HCT116 (cell line): ENCODE measurements around the gene GREM2. TPM values are rescaled to one million over a fixed set of nuclear protein-coding genes. Genes with fewer than 3 reads are reported as not detected.

Experiments used
- ATAC-seq: fragments of 200-7000 bp; cut with Tn5 transposase; 2 replicates; pipeline ENCODE4 v1.9.1; 2020; ENCODE audit warnings: mild to moderate bottlenecking, moderate library complexity
- BruUV-seq: library from RNA; stranded (reverse); fragments of 400-500 nt; replicated peaks from 2 replicates; lab custom pipeline; 2021; lab: Mats Ljungman, UMichigan
- CTCF ChIA-PET: fragments of 300-600 bp; sonication (Branson Sonifier 250); formaldehyde crosslinking; loops from one replicate; lab custom pipeline; 2021; ENCODE audit warnings: antibody characterized with exemption; lab: Charles Lee
- POLR2A ChIA-PET: fragments of 300-600, 350-600 bp; sonication (Branson Sonifier 250); formaldehyde crosslinking; loops from one replicate; lab custom pipeline; 2021; ENCODE audit warnings: antibody characterized with exemption; lab: Charles Lee
- RAD21 ChIA-PET, 2 experiments: fragments of 300-600 bp; sonication (Branson Sonifier 250); formaldehyde crosslinking; loops; one replicate each; lab custom pipeline; 2023; ENCODE audit warnings: low total read pairs in 2 of 2; ENCODE audit not compliant: uncharacterized antibody in 2 of 2, unreplicated experiment in 2 of 2, low non-redundant PET in 1 of 2; lab: Charles Lee
- DNase-seq: peaks from one replicate; pipeline ENCODE4 v3.0.0-alpha.2; 2010; ENCODE audit warnings: low read depth, low spot score
- H2AFZ ChIP-seq: fragments of 200-600 bp; shearing (Covaris generic), sonication (generic); 2 replicates; pipeline ENCODE4 v1.6.1; 2017; ENCODE audit warnings: low read depth, mixed run types, mixed read lengths, antibody characterized with exemption, low read length; ENCODE audit not compliant: poor library complexity, severe bottlenecking
- H3K27ac ChIP-seq: 2 replicates; pipeline ENCODE4 v1.5.1; 2012; ENCODE audit warnings: low read depth, low read length
- H3K27me3 ChIP-seq: fragments of 200-600 bp; sonication (generic); 2 replicates; pipeline ENCODE4 v1.6.1; 2016; ENCODE audit warnings: mixed run types, low read length, mixed read lengths; ENCODE audit not compliant: insufficient read depth
- H3K36me3 ChIP-seq, 2 experiments: fragments of 200-500 bp in 1 of 2; fragments of 200-600 bp in 1 of 2; sonication (Bioruptor generic) in 1 of 2; sonication (generic) in 1 of 2; 2 replicates each; pipeline versions ENCODE4 v1.5.1 to v1.6.1; 2014 to 2016; ENCODE audit warnings: low read length in 2 of 2, inconsistent platforms in 1 of 2, mixed read lengths in 1 of 2, mixed run types in 1 of 2; ENCODE audit not compliant: insufficient read depth in 2 of 2, control insufficient read depth in 1 of 2
- H3K4me1 ChIP-seq, 2 experiments: fragments of 200-600 bp in 1 of 2; sonication (generic) in 1 of 2; 2 replicates each; pipeline versions ENCODE4 v1.5.1 to v1.6.1; 2012 to 2017; ENCODE audit warnings: low read length in 2 of 2, inconsistent platforms in 1 of 2, mild to moderate bottlenecking in 1 of 2, mixed read lengths in 1 of 2, mixed run types in 1 of 2, moderate library complexity in 1 of 2; ENCODE audit not compliant: insufficient read depth in 2 of 2, control insufficient read depth in 1 of 2
- H3K4me2 ChIP-seq: fragments of 200-600 bp; sonication (generic); 2 replicates; pipeline ENCODE4 v1.6.1; 2017; ENCODE audit warnings: mixed run types, low read length, mixed read lengths
- H3K4me3 ChIP-seq, 2 experiments: fragments of 200-600 bp in 1 of 2; sonication (generic) in 1 of 2; replicated peaks in 1 of 2; 2 replicates each; pipeline ENCODE4 v1.5.1; 2011 to 2016; ENCODE audit warnings: low read length in 2 of 2, control low read depth in 1 of 2, low read depth in 1 of 2, mild to moderate bottlenecking in 1 of 2, mixed read lengths in 1 of 2, mixed run types in 1 of 2
- H3K79me2 ChIP-seq: fragments of 200-600 bp; sonication (generic); 2 replicates; pipeline ENCODE4 v1.6.1; 2017; ENCODE audit warnings: mild to moderate bottlenecking, mixed run types, low read length, moderate library complexity, mixed read lengths; ENCODE audit not compliant: insufficient read depth
- H3K9ac ChIP-seq: fragments of 200-600 bp; sonication (generic); 2 replicates; pipeline ENCODE4 v1.6.1; 2016; ENCODE audit warnings: low read length, mixed read lengths
- H3K9me2 ChIP-seq: fragments of 200-600 bp; sonication (generic), shearing (Covaris generic); 2 replicates; pipeline ENCODE4 v1.6.1; 2017; ENCODE audit warnings: mixed run types, mild to moderate bottlenecking, moderate library complexity; ENCODE audit not compliant: insufficient read depth
- H3K9me3 ChIP-seq, 2 experiments: fragments of 200-500 bp in 1 of 2; fragments of 200-600 bp in 1 of 2; sonication (Bioruptor generic) in 1 of 2; sonication (generic) in 1 of 2; 2 replicates each; pipeline ENCODE4 v1.6.1; 2014 to 2017; ENCODE audit warnings: low read length in 2 of 2, mixed read lengths in 2 of 2, inconsistent platforms in 1 of 2, low read depth in 1 of 2, mild to moderate bottlenecking in 1 of 2, mixed run types in 1 of 2, moderate library complexity in 1 of 2; ENCODE audit not compliant: control insufficient read depth in 1 of 2, insufficient read depth in 1 of 2
- H4K20me1 ChIP-seq: fragments of 200-600 bp; sonication (generic), shearing (Covaris generic); 2 replicates; pipeline ENCODE4 v1.6.1; 2017; ENCODE audit warnings: mixed run types, mild to moderate bottlenecking, moderate library complexity; ENCODE audit not compliant: insufficient read depth
- CBX3 ChIP-seq: IDR thresholded peaks from 2 replicates; pipeline ENCODE4 v1.6.1; 2012; ENCODE audit warnings: low read depth
- CEBPB ChIP-seq: IDR thresholded peaks from 2 replicates; pipeline ENCODE4 v1.6.1; 2012; ENCODE audit warnings: low read depth
- EGR1 ChIP-seq: IDR thresholded peaks from 2 replicates; pipeline ENCODE4 v1.6.1; 2012; ENCODE audit warnings: low read depth
- EZH2 ChIP-seq: fragments of 200-600 bp; sonication (generic); IDR thresholded peaks from 2 replicates; pipeline ENCODE4 v1.6.1; 2017; ENCODE audit warnings: antibody characterized with exemption, mixed run types
- FOSL1 ChIP-seq: IDR thresholded peaks from 2 replicates; pipeline ENCODE4 v1.6.1; 2012; ENCODE audit warnings: low read depth
- JUND ChIP-seq: IDR thresholded peaks from 2 replicates; pipeline ENCODE4 v1.6.1; 2012
- POLR2A ChIP-seq: IDR thresholded peaks from 2 replicates; pipeline ENCODE4 v1.7.0; 2011; ENCODE audit warnings: borderline replicate concordance; ENCODE audit not compliant: insufficient read depth, insufficient read length; ENCODE audit errors: extremely low read depth
- SIN3A ChIP-seq: IDR thresholded peaks from 2 replicates; pipeline ENCODE4 v1.6.1; 2012; ENCODE audit warnings: low read depth
- SP1 ChIP-seq: IDR thresholded peaks from 2 replicates; pipeline ENCODE4 v1.6.1; 2012; ENCODE audit warnings: low read depth
- SRF ChIP-seq: IDR thresholded peaks from 2 replicates; pipeline ENCODE4 v1.6.1; 2012; ENCODE audit warnings: low read depth
- intact Hi-C: fragments of 100-400 bp; cut with micrococcal nuclease; formaldehyde crosslinking; loops from 2 replicates; pipeline ENCODE4 v1.10.0; 2022
- total RNA-seq: library from RNA; stranded (reverse); gene quantifications from one replicate; pipeline ENCODE4 v1.2.1, GENCODE V29; 2021; ENCODE audit not compliant: unreplicated experiment
- TF ChIP-seq, protein P1 (sequence below), 3 experiments: fragments of 200-600 bp in 1 of 3; sonication (generic) in 1 of 3; IDR thresholded peaks in 2 of 3; conservative IDR thresholded peaks in 1 of 3; 2 replicates each; pipeline ENCODE4 v1.5.1; 2012 to 2017; ENCODE audit warnings: low read depth in 2 of 3, low read length in 2 of 3, antibody characterized with exemption in 1 of 3, borderline replicate concordance in 1 of 3, control low read depth in 1 of 3, mild to moderate bottlenecking in 1 of 3, mixed read lengths in 1 of 3, mixed run types in 1 of 3, moderate library complexity in 1 of 3; ENCODE audit not compliant: insufficient read depth in 1 of 3
- TF ChIP-seq, protein P2 (sequence below): IDR thresholded peaks from 2 replicates; pipeline ENCODE4 v1.6.1; 2012; ENCODE audit warnings: low read depth

The GREM2 gene
- total RNA-seq, 1 experiment from 2014 or later = not detected

DNA sequence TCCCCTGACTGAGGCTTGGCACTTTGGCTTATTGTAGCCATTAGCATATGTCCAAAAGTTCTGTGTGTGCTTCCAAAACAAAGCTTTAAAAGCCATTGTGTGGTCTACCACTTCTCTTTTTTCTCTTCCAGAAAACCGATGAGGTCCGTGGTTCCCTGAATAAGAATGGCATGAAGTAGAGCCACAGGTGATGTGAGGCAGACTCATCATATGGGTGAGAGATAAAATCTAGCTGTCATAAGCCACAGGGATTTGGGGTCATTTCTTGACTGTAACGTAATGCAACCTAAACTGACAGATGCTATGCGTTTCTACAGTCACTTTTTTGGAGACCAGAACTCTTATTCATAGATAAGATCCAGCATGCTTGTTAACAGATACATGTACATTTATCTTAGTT lies 7.0 kb upstream of the GREM2 start:
- intact Hi-C loops = no loop called here
- H3K9me3 ChIP-seq = peaks cover 5 to 19% of the 10 kb centered on the region in 2 experiments; a peak in 2 of 4 replicates
- no TSS peak for BruUV-seq
- no peak overlapping the region for H2AFZ ChIP-seq
- no peak overlapping the region for H3K4me3 ChIP-seq
- no peaks in the 10 kb centered on the region for H3K4me1 ChIP-seq
- ATAC-seq (no peak), DNase-seq (no peak)
- H3K9ac ChIP-seq = no peak overlapping the region
- no peaks in the 10 kb centered on the region for H3K79me2 ChIP-seq
- no peak overlapping the region for H3K27ac ChIP-seq
- CTCF ChIA-PET = no interaction called here
- H3K36me3 ChIP-seq = no peaks in the 10 kb centered on the region
- RAD21 ChIA-PET = no interaction called here
- no peaks in the 10 kb centered on the region for H4K20me1 ChIP-seq
- no peak overlapping the region for H3K4me2 ChIP-seq
- H3K9me2 ChIP-seq = no peaks in the 10 kb centered on the region
- POLR2A ChIA-PET = no interaction called here
- TF ChIP-seq EZH2 (no peak), JUND (no peak), SIN3A (no peak)
- no peaks in the 10 kb centered on the region for H3K27me3 ChIP-seq

DNA sequence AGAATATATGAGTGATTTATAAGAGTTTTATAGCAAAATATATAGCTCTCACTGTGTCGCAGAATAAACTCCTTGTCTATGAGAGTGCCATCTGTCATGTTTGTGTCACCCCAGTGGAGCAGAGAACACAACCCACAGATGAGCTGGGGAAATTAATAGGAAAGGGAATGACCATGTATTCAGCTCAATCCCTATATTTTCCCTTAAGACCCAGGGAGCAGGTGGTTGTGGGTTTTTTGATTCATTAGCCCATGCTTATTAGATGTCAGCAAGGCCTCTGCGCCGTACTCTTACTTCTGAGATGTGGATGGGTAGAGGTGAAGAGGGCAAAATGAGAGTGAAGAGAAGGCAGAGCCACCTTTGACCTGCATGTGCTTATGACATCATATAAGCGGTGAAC lies 4.1 kb upstream of the GREM2 start:
- no peak overlapping the region for H3K27ac ChIP-seq
- H3K4me1 ChIP-seq = no peaks in the 10 kb centered on the region
- intact Hi-C loops = no loop called here
- H3K9ac ChIP-seq = no peak overlapping the region
- H3K27me3 ChIP-seq = no peaks in the 10 kb centered on the region
- H3K9me2 ChIP-seq = no peaks in the 10 kb centered on the region
- H4K20me1 ChIP-seq = no peaks in the 10 kb centered on the region
- H2AFZ ChIP-seq = no peak overlapping the region
- CTCF ChIA-PET = no interaction called here
- no peak overlapping the region for H3K4me2 ChIP-seq
- TF ChIP-seq POLR2A (no peak), SP1 (no peak), SRF (no peak), EGR1 (no peak), FOSL1 (no peak), CEBPB (no peak), CBX3 (no peak)
- TF ChIP-seq, protein P1, sequence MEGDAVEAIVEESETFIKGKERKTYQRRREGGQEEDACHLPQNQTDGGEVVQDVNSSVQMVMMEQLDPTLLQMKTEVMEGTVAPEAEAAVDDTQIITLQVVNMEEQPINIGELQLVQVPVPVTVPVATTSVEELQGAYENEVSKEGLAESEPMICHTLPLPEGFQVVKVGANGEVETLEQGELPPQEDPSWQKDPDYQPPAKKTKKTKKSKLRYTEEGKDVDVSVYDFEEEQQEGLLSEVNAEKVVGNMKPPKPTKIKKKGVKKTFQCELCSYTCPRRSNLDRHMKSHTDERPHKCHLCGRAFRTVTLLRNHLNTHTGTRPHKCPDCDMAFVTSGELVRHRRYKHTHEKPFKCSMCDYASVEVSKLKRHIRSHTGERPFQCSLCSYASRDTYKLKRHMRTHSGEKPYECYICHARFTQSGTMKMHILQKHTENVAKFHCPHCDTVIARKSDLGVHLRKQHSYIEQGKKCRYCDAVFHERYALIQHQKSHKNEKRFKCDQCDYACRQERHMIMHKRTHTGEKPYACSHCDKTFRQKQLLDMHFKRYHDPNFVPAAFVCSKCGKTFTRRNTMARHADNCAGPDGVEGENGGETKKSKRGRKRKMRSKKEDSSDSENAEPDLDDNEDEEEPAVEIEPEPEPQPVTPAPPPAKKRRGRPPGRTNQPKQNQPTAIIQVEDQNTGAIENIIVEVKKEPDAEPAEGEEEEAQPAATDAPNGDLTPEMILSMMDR (IDR thresholded peaks at IDR 0.05 in 2 of 3, conservative IDR thresholded peaks at IDR 0.05 in 1 of 3; ENCODE audit: borderline replicate concordance in 1 of 3, insufficient read depth in 1 of 3, low read depth in 2 of 3, low read length in 2 of 3) = no peak
- TF ChIP-seq, protein P2, sequence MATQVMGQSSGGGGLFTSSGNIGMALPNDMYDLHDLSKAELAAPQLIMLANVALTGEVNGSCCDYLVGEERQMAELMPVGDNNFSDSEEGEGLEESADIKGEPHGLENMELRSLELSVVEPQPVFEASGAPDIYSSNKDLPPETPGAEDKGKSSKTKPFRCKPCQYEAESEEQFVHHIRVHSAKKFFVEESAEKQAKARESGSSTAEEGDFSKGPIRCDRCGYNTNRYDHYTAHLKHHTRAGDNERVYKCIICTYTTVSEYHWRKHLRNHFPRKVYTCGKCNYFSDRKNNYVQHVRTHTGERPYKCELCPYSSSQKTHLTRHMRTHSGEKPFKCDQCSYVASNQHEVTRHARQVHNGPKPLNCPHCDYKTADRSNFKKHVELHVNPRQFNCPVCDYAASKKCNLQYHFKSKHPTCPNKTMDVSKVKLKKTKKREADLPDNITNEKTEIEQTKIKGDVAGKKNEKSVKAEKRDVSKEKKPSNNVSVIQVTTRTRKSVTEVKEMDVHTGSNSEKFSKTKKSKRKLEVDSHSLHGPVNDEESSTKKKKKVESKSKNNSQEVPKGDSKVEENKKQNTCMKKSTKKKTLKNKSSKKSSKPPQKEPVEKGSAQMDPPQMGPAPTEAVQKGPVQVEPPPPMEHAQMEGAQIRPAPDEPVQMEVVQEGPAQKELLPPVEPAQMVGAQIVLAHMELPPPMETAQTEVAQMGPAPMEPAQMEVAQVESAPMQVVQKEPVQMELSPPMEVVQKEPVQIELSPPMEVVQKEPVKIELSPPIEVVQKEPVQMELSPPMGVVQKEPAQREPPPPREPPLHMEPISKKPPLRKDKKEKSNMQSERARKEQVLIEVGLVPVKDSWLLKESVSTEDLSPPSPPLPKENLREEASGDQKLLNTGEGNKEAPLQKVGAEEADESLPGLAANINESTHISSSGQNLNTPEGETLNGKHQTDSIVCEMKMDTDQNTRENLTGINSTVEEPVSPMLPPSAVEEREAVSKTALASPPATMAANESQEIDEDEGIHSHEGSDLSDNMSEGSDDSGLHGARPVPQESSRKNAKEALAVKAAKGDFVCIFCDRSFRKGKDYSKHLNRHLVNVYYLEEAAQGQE = no peak
- POLR2A ChIA-PET = no interaction called here
- no peak for ATAC-seq
- no TSS peak for BruUV-seq
- H3K9me3 ChIP-seq = peaks cover 11 to 31% of the 10 kb centered on the region in 2 experiments; a peak in 3 of 4 replicates
- DNase-seq = no peak
- H3K79me2 ChIP-seq = no peaks in the 10 kb centered on the region
- no peaks in the 10 kb centered on the region for H3K36me3 ChIP-seq
- H3K4me3 ChIP-seq = no peak overlapping the region
- RAD21 ChIA-PET = no interaction called here
